Stimulated activated CD8-positive, alpha-beta memory T cell treated with anti-CD3 and anti-CD28 coated beads, Interleukin-4, amount 100 ng/mL, for 1 hour (primary cell): Measurements from ENCODE around the gene PRLH.
"Not testable (repeated sequence)": the region's sequence is repeated elsewhere in the genome, so short reads cannot be mapped to it uniquely, and the experiment has no call there.

Experiments used
- DNase-seq, 2 donors: peaks; one replicate each; pipeline ENCODE4 v3.0.0-alpha.2; 2020; ENCODE audit warnings: low read depth in 2 of 2, low spot score in 1 of 2

The PRLH gene

GRCh38 chr2:237581326-237581725 lies 15.0 kb downstream of the PRLH start:
- DNase-seq: no peak

- DNase-seq: peak in 1 of 2 donors; percentile 12
Measured at GRCh38 chr2:237581751-237582746, 15.7 kb downstream of the PRLH start.

- no peak for DNase-seq
Measured at GRCh38 chr2:237583385-237584295, 17.3 kb downstream of the PRLH start.

- no peak for DNase-seq
Measured at GRCh38 chr2:237585590-237586221, 19.3 kb downstream of the PRLH start.

- DNase-seq: no peak
Measured at GRCh38 chr2:237588044-237588696, 21.8 kb downstream of the PRLH start.

GRCh38 chr2:237590272-237591140 lies 24.1 kb downstream of the PRLH start, which contains the start of gene RAB17:
Gene RAB17 (minus strand): TSS chr2:237590734. CDS start chr2:237586154, 4,580 bp downstream.
- DNase-seq: no peak

GRCh38 chr2:237591141-237591881 lies 24.9 kb downstream of the PRLH start:
- no peak for DNase-seq

GRCh38 chr2:237592425-237592980 lies 26.1 kb downstream of the PRLH start:
- DNase-seq: no peak

GRCh38 chr2:237593036-237593435 lies 26.7 kb downstream of the PRLH start:
- no peak for DNase-seq

- no peak for DNase-seq
Measured at GRCh38 chr2:237593596-237594320, 27.4 kb downstream of the PRLH start.

GRCh38 chr2:237594514-237594871 lies 28.1 kb downstream of the PRLH start:
- no peak for DNase-seq

GRCh38 chr2:237595829-237596519 lies 29.6 kb downstream of the PRLH start:
- not testable (repeated sequence) for DNase-seq

GRCh38 chr2:237596520-237597195 lies 30.3 kb downstream of the PRLH start:
- no peak for DNase-seq

GRCh38 chr2:237597196-237598145 lies 31.1 kb downstream of the PRLH start:
- no peak for DNase-seq

- no peak for DNase-seq
Measured at GRCh38 chr2:237598468-237599208, 32.3 kb downstream of the PRLH start.
